ENCODE data around the gene CASQ1. TPM values are rescaled to one million over a fixed set of nuclear protein-coding genes. Genes with fewer than 3 reads are reported as not detected.

Gene CASQ1
- polyA plus RNA-seq, 1 experiment = 1.5 TPM

- Histone ChIP-seq H3K36me3 (ENCODE audit: control insufficient read depth, insufficient read depth, low read length) (peaks cover 14% of the 10 kb centered on the region), H3K27me3 (ENCODE audit: control insufficient read depth, insufficient read depth, low read length) (no peaks in the 10 kb centered on the region), H3K4me3 (ENCODE audit: low read depth, low read length) (no peak overlapping the region)
- ChIA-PET POLR2A (no interaction called here), CTCF (interaction anchor here (2.5 kb wide), 1 partner anchor 15 kb away, joined by 13 read pairs; no protein-coding TSS in a partner anchor)
- DNase-seq (ENCODE audit: low read depth) = no peak
- TF ChIP-seq CTCF (IDR thresholded peaks at IDR 0.05; ENCODE audit: insufficient read depth, low read depth, low read length) = no peak
Measured at GRCh38 chr1:160236806-160237205, 46.4 kb downstream of the CASQ1 start.

GRCh38 chr1:160237558-160237957 lies 47.2 kb downstream of the CASQ1 start:
- ChIA-PET CTCF (interaction anchor here (0.9 to 6.5 kb wide), 3 partner anchors 11 to 14 kb away, joined by 3 to 43 read pairs (median 3); no protein-coding TSS in a partner anchor), POLR2A (no interaction called here)
- H3K4me3 ChIP-seq (ENCODE audit: low read depth, low read length) = no peak overlapping the region
- H3K36me3 ChIP-seq (ENCODE audit: control insufficient read depth, insufficient read depth, low read length) = peaks cover 14% of the 10 kb centered on the region
- DNase-seq (ENCODE audit: low read depth) = no peak
- no peak for TF ChIP-seq CTCF (IDR thresholded peaks at IDR 0.05; ENCODE audit: insufficient read depth, low read depth, low read length)
- H3K27me3 ChIP-seq (ENCODE audit: control insufficient read depth, insufficient read depth, low read length) = no peaks in the 10 kb centered on the region

- Histone ChIP-seq H3K36me3 (ENCODE audit: control insufficient read depth, insufficient read depth, low read length) (peaks cover 14% of the 10 kb centered on the region), H3K4me3 (ENCODE audit: low read depth, low read length) (no peak overlapping the region), H3K27me3 (ENCODE audit: control insufficient read depth, insufficient read depth, low read length) (no peaks in the 10 kb centered on the region)
- no peak for DNase-seq (ENCODE audit: low read depth)
- ChIA-PET POLR2A (no interaction called here), CTCF (interaction anchor here (0.9 to 6.5 kb wide), 5 partner anchors 11 to 47 kb away, joined by 3 to 43 read pairs (median 3); no protein-coding TSS in a partner anchor)
- no peak for TF ChIP-seq CTCF (IDR thresholded peaks at IDR 0.05; ENCODE audit: insufficient read depth, low read depth, low read length)
Measured at GRCh38 chr1:160238408-160238807, 48.0 kb downstream of the CASQ1 start.

GRCh38 chr1:160239582-160240299 lies 49.4 kb downstream of the CASQ1 start:
- no peak for DNase-seq (ENCODE audit: low read depth)
- ChIA-PET POLR2A (interaction anchor here (0.6 kb wide), 1 partner anchor 137 kb away, joined by 3 read pairs; no protein-coding TSS in a partner anchor), CTCF (interaction anchor here (0.9 to 6.5 kb wide), 8 partner anchors 12 to 686 kb away, joined by 3 to 43 read pairs (median 4); no protein-coding TSS in a partner anchor)
- H3K36me3 ChIP-seq (ENCODE audit: control insufficient read depth, insufficient read depth, low read length) = peaks cover 14% of the 10 kb centered on the region
- TF ChIP-seq CTCF (IDR thresholded peaks at IDR 0.05; ENCODE audit: insufficient read depth, low read depth, low read length) = no peak
- no peak overlapping the region for H3K4me3 ChIP-seq (ENCODE audit: low read depth, low read length)
- no peaks in the 10 kb centered on the region for H3K27me3 ChIP-seq (ENCODE audit: control insufficient read depth, insufficient read depth, low read length)

GRCh38 chr1:160243767-160244166 lies 53.4 kb downstream of the CASQ1 start:
- no peak for DNase-seq (ENCODE audit: low read depth)
- H3K4me3 ChIP-seq (ENCODE audit: low read depth, low read length) = no peak overlapping the region
- no peaks in the 10 kb centered on the region for H3K27me3 ChIP-seq (ENCODE audit: control insufficient read depth, insufficient read depth, low read length)
- TF ChIP-seq CTCF (IDR thresholded peaks at IDR 0.05; ENCODE audit: insufficient read depth, low read depth, low read length) = no peak
- H3K36me3 ChIP-seq (ENCODE audit: control insufficient read depth, insufficient read depth, low read length) = peaks cover 6% of the 10 kb centered on the region
- ChIA-PET POLR2A (interaction anchor here (0.6 kb wide), 1 partner anchor 166 kb away, joined by 4 read pairs; no protein-coding TSS in a partner anchor), CTCF (interaction anchor here (0.8 to 6.5 kb wide), 7 partner anchors 8 to 142 kb away, joined by 3 to 43 read pairs (median 5); no protein-coding TSS in a partner anchor)

All from BJ (cell line).